NCI-H1694 treated with DMSO at 0.1 percent for 48 hours (cell line): ENCODE data around the gene PDE2A.

ENCODE experiments used
- DNase-seq: peaks from one replicate; lab custom pipeline; 2025; lab: John Stamatoyannopoulos, UW

The PDE2A gene

DNA sequence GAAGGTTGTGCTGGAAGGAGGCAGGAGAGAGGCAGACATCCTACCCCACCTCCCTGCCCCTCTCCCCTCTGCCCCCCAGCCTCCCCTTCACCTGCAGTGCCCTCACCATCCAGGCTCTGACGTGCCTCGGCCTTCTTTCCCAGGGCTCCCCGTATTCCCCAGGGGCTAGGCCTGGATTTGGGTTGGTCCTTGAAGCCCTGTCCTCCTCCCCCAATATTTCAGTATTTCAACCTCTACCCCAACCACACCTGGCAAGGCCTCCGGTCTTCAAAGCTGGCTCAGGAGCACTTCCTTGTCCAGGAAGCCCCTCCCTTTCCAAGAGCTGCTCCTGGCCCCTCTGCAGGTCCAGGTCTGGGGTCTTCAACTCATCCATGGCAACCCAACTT lies 8.6 kb upstream of the PDE2A start:
- DNase-seq, result no peak

DNA sequence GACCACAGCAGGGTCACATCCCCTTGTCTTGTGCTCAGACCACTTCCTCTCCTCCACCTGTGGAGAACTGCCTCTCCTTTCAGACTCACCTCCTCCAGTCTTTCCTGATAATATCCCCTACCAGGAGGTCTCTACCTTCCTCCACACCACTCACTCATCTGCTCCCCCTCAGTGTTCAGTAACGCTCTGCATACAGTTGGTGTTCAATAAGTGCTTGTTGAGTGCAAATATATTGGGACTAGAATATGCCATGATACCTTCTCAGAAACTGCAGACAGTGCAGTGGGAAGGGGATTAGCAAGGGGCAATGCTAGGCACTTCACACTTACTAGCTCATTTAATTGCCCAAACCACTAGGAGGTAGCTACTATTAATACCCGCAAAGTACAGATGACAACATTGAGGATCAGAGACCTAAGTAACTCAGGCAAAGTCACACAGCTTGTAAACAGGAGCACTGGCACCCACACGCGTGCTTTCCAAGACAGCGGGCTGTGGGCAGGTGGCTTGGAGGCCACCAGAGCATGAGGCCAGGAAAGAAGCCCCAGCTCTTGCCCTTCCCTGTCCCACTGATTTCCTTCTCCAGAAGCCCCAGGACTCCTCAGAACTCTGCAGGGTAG lies 8.1 kb upstream of the PDE2A start:
- DNase-seq, result no peak

DNA sequence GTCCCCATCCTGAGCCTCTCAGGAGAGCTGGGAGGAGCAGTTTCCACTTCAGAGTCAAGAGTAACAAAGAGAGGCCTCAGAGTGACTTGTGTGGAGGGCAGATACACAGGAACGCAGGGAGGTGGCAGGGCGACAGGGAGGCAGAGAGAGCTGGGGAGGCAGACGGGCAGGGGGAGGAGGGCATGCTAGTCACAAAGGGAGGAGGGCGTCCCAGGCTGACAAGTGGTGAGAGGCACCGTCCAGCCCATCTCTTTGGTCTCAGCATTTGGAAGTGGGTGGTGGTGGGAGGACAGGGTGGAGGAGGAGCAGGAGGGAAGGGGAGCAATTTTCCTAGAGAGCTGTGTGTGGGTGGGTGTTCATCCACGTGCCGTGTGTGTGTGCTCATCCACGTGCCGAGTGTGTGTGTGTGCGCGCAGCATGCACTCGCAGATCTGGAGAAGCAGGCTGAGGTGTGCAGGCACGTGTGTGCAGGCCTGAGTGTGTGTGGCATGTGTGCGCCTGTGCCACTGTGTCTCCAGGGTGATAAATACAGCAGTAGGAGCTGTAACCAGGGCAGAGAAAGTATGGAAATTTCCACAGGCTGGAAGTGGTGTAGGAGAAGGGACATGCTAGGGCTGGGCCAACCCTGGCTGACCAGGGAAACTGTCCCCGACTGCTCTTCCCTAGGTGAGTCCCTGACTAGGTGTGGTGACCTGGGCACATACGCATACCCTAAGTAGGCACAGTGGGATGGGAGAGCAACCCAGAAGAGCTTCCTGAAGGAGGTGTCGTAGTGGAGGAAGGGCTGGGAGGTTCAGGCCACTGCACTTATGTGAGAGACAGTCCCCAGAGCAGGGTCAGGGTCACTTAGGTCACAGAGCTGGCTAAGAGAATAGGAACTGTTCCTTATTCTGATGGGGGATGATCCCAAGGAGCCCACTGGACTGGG lies 7.3 kb upstream of the PDE2A start:
- no peak for DNase-seq

GRCh38 chr11:72680624-72681158 lies 6.5 kb upstream of the PDE2A start:
- DNase-seq, result no peak

DNA sequence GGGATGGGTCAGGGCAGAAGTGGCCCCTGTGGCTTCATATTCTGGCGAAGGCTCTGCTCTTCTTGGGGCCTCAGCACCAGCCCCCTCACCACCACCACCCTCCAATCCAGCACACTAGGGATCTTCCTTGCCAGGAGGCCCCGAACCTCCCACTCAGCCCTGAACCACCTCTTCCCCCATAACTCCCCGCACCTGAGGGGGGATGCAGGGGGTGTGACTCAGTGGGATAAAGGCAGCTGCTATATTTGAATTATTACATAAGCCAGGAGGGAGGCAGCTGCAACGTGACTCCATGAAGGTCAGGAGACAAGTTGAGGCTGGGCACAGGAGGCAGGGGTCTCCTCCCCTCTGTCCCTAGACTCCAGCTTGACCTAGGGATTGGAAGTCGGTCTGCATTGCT lies 5.6 kb upstream of the PDE2A start:
- no peak for DNase-seq

DNA sequence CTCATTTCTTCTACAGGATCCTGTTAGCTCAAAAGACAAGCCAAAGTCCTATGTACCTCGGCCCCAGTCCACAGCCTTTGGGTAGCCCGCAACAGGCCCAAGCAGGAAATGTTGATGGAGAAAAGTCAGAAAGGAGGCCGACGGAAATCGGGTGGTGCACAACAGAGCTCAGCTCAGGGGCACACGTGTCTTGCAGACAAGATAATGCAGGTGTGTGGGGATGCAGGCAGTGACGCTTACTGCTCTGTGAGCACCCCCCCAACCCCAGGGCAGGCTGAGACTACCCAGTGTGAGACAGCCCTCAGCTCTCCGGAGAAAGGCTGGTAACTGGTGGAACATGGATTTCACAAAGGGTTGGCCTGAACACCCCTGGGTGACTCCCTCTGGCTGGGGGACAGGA lies 4.3 kb upstream of the PDE2A start:
- DNase-seq, result no peak

GRCh38 chr11:72676861-72677341 lies 2.7 kb upstream of the PDE2A start:
- DNase-seq, result no peak

DNA sequence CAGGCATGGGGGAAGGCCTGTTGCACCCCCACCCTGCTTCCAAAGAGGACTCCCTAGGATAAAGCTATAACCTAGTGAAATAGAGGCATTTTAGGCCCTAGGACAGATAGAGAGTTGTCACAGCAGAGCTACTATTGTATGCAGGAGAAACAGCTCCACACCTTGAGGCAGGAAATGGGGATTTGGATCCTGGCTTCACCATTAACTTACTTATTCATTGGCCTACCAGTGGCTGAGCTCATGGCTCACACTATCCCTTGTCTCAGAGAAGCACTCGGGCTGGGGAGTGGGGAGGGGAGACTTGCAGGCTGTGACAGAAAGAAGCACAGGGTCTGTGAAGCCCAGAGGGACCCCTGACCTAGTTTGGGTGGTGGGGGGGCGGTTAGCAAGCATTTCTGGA lies 999 bp upstream of the PDE2A start:
- DNase-seq, result no peak

GRCh38 chr11:72673284-72673942 lies 809 bp downstream of the PDE2A start:
- no peak for DNase-seq

DNA sequence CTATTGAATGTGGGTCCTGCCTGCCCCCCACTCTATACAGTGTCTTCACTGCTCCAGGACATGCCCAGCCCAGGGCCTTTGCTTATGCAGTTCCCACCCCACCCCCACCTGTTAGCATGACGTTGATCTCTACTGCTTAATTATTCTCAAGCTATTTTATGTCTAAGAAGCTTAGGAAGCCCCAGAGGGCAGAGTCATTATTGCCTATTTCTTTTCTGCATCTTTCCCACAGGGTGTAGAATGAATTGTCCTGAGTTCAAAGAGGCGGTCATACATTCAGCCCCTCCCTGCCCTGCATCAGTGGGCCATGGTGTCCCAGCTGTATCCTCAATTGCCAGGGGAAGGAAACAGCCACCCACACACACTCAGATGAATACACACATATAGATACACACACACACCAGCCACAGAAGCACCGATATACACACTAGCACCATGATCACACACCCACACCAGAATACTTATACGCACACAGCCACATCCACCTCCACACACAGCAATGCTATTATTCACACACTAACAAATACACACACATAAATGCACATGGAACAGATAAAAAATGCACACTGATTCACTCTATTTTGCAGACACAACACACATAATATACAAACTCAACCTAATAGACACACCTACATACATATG lies 1.5 kb downstream of the PDE2A start:
- no peak for DNase-seq

GRCh38 chr11:72671152-72672099 lies 2.8 kb downstream of the PDE2A start:
- no peak for DNase-seq

DNA sequence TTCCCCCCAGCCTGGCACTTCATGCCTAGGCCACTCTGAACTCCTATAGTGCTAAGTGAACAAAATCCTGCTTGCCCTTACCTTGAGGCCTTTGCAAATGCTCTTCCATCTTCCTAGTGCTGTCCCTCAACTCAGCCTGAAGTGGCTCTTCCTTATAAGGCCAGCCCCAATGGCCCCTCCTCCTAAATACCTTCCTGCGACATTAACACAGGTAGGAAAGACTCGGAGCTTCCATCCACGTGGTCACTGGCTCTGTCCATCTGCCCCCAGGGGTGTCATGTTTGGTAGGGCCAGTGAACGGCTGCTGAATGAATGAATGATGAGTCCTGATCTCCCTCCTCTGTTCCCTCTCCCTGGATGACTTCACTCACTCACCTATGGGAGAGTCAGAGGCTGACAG lies 4.2 kb downstream of the PDE2A start:
- DNase-seq, result no peak

- DNase-seq, result no peak
Observed at GRCh38 chr11:72669527-72669926, 4.7 kb downstream of the PDE2A start.

- DNase-seq, result no peak
Observed at GRCh38 chr11:72668629-72669347, 5.4 kb downstream of the PDE2A start.

GRCh38 chr11:72665911-72666472 lies 8.2 kb downstream of the PDE2A start:
- DNase-seq, result no peak

GRCh38 chr11:72662036-72662435 lies 12.2 kb downstream of the PDE2A start:
- no peak for DNase-seq

GRCh38 chr11:72661486-72661885 lies 12.7 kb downstream of the PDE2A start:
- no peak for DNase-seq

DNA sequence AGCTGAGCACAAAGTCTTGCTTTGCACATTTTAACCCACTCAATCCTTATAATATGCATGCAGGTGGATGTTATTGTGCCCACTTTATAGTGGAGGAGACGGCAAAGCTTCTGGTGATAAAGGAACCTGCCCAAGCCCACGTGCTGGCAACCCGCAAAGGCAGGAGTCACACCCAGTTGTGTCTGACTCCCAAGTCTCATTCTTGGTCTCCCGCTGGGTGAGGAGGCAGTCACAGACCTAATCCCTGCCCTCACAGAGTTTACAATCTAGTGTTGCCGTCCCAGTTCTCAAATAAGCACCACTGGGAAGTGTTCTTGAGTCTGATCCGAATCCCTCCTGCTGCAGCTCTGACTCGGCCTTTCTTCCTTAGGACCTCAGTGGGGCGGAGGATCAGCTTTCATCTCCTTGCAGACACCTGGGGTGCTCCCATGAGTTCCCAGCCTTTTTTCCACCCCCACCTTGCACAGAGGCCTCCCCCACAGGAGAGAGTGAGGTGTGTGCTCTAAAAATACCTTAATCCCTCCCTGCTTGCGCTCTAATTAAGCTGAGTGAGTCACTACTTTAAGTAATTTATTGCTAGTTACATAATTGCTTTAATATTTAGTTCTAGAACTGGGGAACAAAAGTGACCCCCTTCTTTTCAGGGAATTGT lies 15.1 kb downstream of the PDE2A start:
- DNase-seq, result no peak

- DNase-seq, result no peak
Observed at GRCh38 chr11:72657411-72658100, 16.7 kb downstream of the PDE2A start.
